ENCODE measurements around the gene LGALS9. TPM values are rescaled to one million over a fixed set of nuclear protein-coding genes. Genes with fewer than 3 reads are reported as not detected.

The LGALS9 gene
- total RNA-seq, 1 experiment from 2014 or later, result 3.0 TPM

DNA sequence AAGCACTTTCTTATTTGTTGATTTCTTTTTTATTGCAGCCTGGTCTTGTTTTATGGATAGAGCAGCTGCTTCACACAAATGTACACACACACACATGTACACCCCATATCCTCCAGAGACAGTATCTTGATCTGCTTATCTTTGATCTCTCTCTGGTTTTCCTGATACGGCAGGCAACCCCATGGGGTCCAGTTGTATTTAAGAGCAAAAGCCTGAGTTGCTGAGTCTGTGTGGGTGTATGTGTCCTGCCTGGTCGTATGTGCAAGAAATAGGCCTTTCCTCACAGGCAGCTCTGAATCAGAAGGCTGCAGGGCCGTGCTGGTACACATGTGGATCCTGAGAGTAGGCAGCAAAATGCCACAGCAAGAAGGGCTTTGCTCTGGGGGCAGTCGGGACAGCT is 14.6 kb upstream of the LGALS9 start:
- Mint-ChIP-seq H3K36me3 (ENCODE audit: insufficient read depth, unreplicated experiment) (peaks cover 17% of the 10 kb centered on the region), H3K9me3 (ENCODE audit: unreplicated experiment) (no peaks in the 10 kb centered on the region), H3K27me3 (ENCODE audit: insufficient read depth, unreplicated experiment) (no peaks in the 10 kb centered on the region), H3K4me3 (ENCODE audit: unreplicated experiment) (no peak overlapping the region), H3K27ac (ENCODE audit: unreplicated experiment) (no peak overlapping the region), H3K4me1 (ENCODE audit: low read depth, unreplicated experiment) (no peaks in the 10 kb centered on the region)
- CTCF ChIA-PET, result interaction anchor here (0.6 kb wide), 1 partner anchor 187 kb away, joined by 3 read pairs; no protein-coding TSS in a partner anchor
- Histone ChIP-seq H3K36me3 (ENCODE audit: control insufficient read depth, insufficient read depth, low read length) (peaks cover 5% of the 10 kb centered on the region), H3K4me1 (no peaks in the 10 kb centered on the region), H3K27me3 (replicated peaks; ENCODE audit: control insufficient read depth, insufficient read depth, low read length) (no peaks in the 10 kb centered on the region), H3K9me3 (no peaks in the 10 kb centered on the region), H3K4me3 (ENCODE audit: low read depth, low read length) (no peak overlapping the region)
- no peak for TF ChIP-seq CTCF (IDR thresholded peaks at IDR 0.05; ENCODE audit: insufficient read depth in 1 of 2, low read depth in 1 of 2, low read length in 1 of 2, severe bottlenecking in 1 of 2, unreplicated experiment in 1 of 2)
- no TSS peak for BruUV-seq (replicated peaks)
- intact Hi-C loops (cut with micrococcal nuclease; ENCODE audit: unreplicated experiment), result no loop called here
- no peak for DNase-seq
- POLR2A ChIA-PET, result interaction anchor here (0.5 kb wide), 1 partner anchor 24 kb away, joined by 3 read pairs; no protein-coding TSS in a partner anchor

DNA sequence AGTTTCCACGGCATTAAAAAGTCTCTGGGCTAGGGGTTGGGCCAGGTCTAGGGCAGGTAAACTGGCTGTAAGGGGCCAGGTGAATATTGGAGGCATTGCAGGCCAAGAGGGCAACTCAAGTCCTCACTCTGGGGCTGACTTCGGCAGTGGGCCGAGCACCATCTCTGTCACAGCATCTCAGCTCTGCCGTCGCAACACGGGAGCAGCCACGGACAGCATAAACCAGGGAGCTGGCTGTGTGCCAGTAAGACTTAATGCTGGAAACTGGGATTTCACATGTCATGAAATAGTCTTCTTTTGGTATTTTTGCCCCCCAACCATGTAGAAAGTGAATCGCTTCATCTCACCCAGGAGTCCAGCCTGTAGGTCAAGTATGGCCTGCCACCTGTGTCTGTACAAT is 12.6 kb upstream of the LGALS9 start:
- no peak overlapping the region for H3K27ac Mint-ChIP-seq (ENCODE audit: unreplicated experiment)
- H3K4me1 Mint-ChIP-seq (ENCODE audit: low read depth, unreplicated experiment), result no peaks in the 10 kb centered on the region
- H3K27me3 Mint-ChIP-seq (ENCODE audit: insufficient read depth, unreplicated experiment), result no peaks in the 10 kb centered on the region
- BruUV-seq (replicated peaks), result no TSS peak
- no peak overlapping the region for H3K4me3 Mint-ChIP-seq (ENCODE audit: unreplicated experiment)
- H3K36me3 Mint-ChIP-seq (ENCODE audit: insufficient read depth, unreplicated experiment), result peaks cover 25% of the 10 kb centered on the region
- DNase-seq, result no peak
- no peaks in the 10 kb centered on the region for H3K4me1 ChIP-seq
- ChIA-PET POLR2A (no interaction called here), CTCF (interaction anchor here (0.9 kb wide), 1 partner anchor 30 kb away, joined by 4 read pairs; no protein-coding TSS in a partner anchor)
- peaks cover 4% of the 10 kb centered on the region; the same call in 1 of the 2 replicates for H3K36me3 ChIP-seq (ENCODE audit: control insufficient read depth, insufficient read depth, low read length)
- intact Hi-C loops (cut with micrococcal nuclease; ENCODE audit: unreplicated experiment), result no loop called here
- H3K27me3 ChIP-seq (replicated peaks; ENCODE audit: control insufficient read depth, insufficient read depth, low read length), result no peaks in the 10 kb centered on the region
- no peaks in the 10 kb centered on the region for H3K9me3 Mint-ChIP-seq (ENCODE audit: unreplicated experiment)
- H3K9me3 ChIP-seq, result no peaks in the 10 kb centered on the region
- no peak overlapping the region for H3K4me3 ChIP-seq (ENCODE audit: low read depth, low read length)
- TF ChIP-seq CTCF (IDR thresholded peaks at IDR 0.05; ENCODE audit: insufficient read depth in 1 of 2, low read depth in 1 of 2, low read length in 1 of 2, severe bottlenecking in 1 of 2, unreplicated experiment in 1 of 2), result no peak

DNA sequence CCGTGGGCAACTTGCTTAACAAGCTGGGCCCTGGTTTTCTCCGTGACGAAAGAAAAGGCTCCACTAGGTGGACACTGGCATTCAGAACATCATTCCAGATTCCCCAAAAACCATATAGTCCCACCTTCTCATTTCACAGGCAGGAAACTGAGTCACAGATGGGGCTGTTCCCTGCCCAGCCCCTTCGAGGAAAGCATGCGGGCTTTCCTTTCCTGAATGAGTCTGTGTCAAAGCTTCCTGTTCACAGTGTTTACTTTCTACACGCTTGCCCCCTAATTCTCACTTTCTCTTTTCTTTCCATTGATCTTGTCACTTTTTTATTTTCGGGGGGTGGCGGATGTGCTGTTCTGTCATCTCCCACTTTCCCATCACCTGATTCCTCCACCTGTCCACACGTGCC is 10.3 kb upstream of the LGALS9 start:
- Histone ChIP-seq H3K9me3 (no peaks in the 10 kb centered on the region), H3K36me3 (ENCODE audit: control insufficient read depth, insufficient read depth, low read length) (peaks cover 3% of the 10 kb centered on the region; the same call in 1 of the 2 replicates), H3K4me3 (ENCODE audit: low read depth, low read length) (no peak overlapping the region), H3K4me1 (no peaks in the 10 kb centered on the region), H3K27me3 (replicated peaks; ENCODE audit: control insufficient read depth, insufficient read depth, low read length) (no peaks in the 10 kb centered on the region)
- DNase-seq, result no peak
- BruUV-seq (replicated peaks), result no TSS peak
- Mint-ChIP-seq H3K4me3 (ENCODE audit: unreplicated experiment) (no peak overlapping the region), H3K27ac (ENCODE audit: unreplicated experiment) (no peak overlapping the region), H3K36me3 (ENCODE audit: insufficient read depth, unreplicated experiment) (peaks cover 16% of the 10 kb centered on the region), H3K27me3 (ENCODE audit: insufficient read depth, unreplicated experiment) (no peaks in the 10 kb centered on the region), H3K9me3 (ENCODE audit: unreplicated experiment) (no peaks in the 10 kb centered on the region), H3K4me1 (ENCODE audit: low read depth, unreplicated experiment) (no peaks in the 10 kb centered on the region)
- intact Hi-C loops (cut with micrococcal nuclease; ENCODE audit: unreplicated experiment), result loop anchor here (10.0 kb wide), 1 partner anchor 406 kb away; no protein-coding TSS in a partner anchor
- ChIA-PET CTCF (interaction anchor here (1.2 kb wide), 1 partner anchor 11 kb away, joined by 5 read pairs; no protein-coding TSS in a partner anchor), POLR2A (no interaction called here)
- TF ChIP-seq CTCF (IDR thresholded peaks at IDR 0.05; ENCODE audit: insufficient read depth in 1 of 2, low read depth in 1 of 2, low read length in 1 of 2, severe bottlenecking in 1 of 2, unreplicated experiment in 1 of 2), result no peak

Data from Caco-2 (cell line).